T1000 (cell line): ENCODE measurements around the gene TMEM38B.
A peak's percentile ranks its signal among the peaks of the same experiment; 100 is the strongest.
"Not testable (repeated sequence)": the region's sequence is repeated elsewhere in the genome, so short reads cannot be mapped to it uniquely, and the experiment has no call there.

Experiments
- DNase-seq: peaks from one replicate; lab custom pipeline; 2025; ENCODE audit warnings: mixed read lengths; lab: John Stamatoyannopoulos, UW

The TMEM38B gene

DNA sequence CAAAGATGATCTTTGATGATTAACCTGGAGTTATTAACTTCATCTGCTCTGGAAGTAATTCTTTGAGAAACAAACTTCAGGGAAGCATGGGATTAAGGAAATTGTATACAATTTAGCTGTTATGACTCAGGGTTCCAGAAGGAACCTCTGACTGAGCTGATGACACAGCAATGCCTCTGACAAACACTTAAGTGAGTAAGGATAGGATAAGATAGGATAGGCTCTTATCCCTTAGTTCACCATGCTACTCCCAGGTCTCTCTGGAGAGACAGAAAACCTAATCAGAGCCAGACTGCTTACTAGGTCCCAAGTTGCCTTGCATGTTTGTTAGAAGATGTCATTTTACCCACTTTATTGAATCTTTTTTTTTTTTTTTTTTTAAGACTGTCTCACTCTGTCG, 12.6 kb upstream of the TMEM38B start:
- DNase-seq: no peak

DNA sequence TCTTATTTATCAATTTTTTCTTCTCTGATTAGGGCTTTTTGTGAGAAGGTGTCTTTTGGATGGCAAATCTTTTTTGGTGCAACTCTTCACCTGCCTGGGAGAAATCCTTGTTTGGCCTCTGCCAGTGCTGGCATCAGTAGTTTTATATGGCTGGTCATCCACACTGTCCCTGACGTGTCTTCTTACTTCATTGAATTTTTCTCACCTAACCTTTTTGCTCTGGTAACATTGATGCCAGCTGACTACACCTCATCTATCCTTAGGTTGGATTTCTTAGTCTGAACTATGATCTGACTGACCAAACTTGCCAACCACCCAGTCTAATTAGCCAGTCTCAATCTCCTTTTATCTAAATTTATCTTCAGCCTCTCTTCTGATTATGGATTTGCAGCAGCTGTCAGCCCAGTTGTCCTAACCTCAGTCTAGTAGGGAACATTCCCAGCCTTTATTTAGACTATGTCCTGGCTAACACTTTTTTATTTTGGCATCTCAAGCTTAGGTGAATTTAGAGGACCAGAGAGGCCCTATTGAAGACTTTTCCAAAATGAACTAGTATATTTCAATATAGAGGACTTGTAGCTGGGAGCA, 10.6 kb upstream of the TMEM38B start:
- no peak for DNase-seq

DNA sequence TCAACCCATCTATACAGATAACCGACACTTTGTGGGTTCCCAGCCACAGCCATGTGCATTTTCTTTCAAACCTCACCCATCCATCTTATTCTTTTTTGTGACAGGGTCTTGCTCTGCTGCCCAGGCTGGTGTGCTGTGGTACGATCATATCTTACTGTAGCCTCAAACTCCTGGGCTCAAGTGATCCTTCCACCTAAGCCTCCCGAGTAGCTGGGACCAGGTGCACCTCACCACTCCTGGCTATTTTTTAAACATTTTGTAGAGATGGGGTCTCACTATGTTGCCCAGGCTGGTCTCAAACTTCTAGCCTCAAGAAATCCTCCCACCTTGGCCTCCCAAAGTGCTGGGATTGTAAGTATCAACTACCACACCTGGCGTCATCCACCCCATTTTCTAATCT, 7.4 kb upstream of the TMEM38B start:
- no peak for DNase-seq

GRCh38 chr9:105690742-105691141, 3.6 kb upstream of the TMEM38B start:
- DNase-seq: no peak

DNA sequence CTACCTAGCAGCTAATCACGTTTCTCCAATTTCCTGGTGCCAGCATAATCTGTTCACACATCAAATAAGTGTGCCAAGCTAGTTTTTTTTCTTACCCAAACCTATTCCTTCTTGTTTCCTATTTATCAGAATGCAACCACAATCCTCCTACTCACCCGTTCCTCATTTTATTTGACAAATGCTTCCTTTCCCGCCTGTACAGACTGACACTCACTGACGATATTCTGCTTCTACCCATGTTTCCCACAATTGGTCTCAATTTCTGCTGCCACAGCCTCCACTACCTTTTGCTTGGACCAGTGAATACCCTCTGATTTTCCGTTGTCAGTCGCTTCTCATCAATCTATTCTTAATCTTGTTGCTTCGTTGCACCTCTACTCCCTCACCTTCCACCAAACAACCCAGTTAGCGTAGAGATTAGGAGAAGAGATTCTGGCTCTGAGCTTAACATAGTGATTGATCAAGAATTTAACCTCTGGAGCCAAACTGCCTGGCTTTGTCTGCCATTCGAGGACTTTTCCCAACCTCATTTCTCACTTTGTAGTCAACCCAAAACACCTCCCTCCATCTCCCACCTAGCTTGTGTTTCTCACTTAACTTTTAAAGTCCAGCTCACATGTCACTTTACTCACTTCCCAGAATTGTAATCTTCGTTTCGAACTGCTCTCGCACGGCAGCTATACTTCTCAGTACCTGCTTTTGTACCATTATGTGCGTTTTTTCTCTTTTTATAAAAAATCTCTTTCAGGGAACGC, 729 bp upstream of the TMEM38B start:
- DNase-seq: no peak

GRCh38 chr9:105694848-105695581, 674 bp downstream of the TMEM38B start:
- peak; percentile 60 for DNase-seq

DNA sequence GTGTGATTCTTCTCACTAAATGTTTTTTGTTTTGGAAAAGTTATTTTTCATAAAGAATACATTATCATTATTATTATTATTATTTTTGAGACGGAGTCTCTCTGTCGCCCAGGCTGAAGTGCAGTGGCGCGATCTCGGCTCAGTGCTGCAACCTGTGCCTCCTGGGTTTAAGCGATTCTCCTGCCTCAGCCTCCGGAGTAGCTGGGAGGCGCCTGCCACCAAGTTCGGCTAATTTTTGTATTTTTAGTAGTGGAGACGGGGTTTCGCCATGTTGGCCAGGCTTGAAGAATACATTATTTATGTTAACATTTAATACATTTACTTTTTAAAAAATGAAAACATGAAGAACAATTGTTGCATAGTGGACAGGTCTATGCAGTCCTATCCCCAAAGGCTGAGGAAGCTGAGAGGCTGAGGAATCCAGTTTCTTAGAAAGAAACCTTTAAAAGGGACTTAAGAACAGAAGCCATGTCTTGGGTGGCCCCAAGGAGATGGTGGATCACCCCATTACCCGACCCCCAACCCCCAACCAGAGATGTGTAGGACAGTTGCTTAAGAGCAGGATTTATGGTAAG, 2.0 kb downstream of the TMEM38B start:
- DNase-seq: no peak

GRCh38 chr9:105697871-105698270, 3.5 kb downstream of the TMEM38B start:
- no peak for DNase-seq

DNA sequence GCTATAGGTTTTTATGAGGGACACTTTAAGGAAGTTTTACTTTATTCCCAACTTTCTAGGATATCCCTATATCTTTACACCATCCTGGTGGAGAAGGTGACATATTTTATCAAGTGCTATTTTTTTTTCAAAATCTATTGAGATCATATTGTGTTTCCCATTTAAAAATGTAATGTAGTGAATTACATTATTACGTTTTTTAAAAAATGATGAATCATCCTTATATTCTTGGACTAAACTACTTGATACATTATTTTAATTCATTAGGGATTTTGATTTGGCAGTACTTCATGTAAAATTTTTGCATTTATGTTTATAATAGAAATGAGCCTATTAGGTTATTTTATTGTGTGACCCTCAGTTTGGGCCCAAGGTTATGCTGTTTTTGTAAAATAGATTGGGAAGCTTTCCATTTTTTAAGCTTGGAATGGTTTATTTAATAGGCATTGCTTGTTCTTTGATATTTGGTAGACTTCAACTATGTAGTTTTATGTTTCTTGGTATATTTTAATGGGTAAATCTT, 4.1 kb downstream of the TMEM38B start:
- no peak for DNase-seq

- no peak for DNase-seq
Observed at GRCh38 chr9:105700668-105701067, 6.3 kb downstream of the TMEM38B start.

DNA sequence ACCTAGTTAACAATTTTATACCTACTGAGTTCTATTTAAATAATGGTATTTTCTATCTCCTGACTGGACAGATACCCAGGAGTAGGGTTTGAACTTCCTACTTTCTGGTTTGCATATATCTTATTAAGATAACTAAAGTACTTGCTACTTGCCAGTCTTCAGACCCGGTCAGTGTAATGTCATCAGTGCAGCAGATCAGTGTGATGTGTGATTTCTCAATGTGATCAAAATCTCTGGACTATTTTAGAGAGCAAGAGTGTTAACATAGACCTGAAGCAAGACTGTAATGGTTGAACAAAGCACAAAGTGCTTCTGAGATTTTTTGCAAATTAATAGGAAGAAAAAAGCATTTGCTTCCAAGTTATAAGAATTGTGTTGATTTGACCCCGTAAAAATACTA, 6.8 kb downstream of the TMEM38B start:
- DNase-seq: no peak

DNA sequence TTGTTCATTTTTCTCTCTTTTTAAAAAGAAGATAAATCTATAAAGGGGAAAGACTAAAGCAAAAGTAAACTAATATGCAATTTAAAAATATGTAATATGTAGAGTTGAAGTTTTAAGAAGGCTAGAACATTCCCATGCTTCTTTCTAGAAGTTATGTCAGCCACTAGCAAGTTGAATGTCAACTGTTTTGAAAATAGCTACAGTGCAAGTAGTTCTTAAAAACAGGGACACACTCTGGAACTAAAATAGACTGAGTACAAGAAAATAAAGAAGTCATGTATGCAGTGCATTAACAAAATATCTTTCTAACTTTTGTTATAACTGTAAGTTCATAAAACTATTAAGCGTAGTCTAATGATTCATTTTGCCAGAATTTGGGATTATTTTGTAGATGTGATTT, 7.9 kb downstream of the TMEM38B start:
- no peak for DNase-seq

GRCh38 chr9:105703638-105704037, 9.3 kb downstream of the TMEM38B start:
- DNase-seq: not testable (repeated sequence)

DNA sequence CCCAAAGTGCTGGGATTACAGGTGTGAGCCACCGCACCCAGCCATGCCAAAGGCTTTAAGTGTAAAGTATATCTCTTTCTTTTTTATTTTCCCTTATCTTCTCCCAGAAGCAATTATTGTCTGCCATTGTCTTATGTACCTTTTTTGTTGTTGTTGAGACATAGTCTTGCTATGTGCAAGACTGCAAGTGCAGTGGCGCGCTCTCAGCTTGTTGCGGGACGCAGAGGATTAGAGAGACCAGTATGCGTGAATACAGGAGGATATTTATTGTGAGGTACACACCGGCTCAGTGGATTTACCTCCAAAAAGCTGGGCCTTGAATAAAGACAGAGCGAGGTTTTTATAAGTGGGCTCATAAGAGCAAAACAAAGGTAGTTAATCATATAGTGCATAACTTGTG, 11.8 kb downstream of the TMEM38B start:
- DNase-seq: no peak

DNA sequence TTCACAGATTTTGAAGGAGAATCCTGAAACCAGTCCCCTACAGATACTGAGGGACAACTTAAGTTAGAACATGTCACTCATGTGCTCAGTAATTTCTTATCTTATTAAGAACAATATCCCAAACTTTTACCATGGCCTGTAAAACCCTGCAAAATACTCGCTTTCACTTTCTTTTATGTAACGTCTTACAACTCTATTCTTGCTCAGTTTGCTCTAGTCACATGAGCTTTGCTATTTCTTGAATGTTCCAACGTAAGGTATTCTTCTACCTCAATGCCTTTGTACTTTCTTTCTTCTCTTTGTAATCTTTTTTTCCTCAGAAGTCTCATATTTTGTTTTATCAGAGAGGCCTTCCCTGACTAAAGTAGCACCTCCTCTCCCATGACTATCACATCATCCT, 14.1 kb downstream of the TMEM38B start:
- DNase-seq: no peak

DNA sequence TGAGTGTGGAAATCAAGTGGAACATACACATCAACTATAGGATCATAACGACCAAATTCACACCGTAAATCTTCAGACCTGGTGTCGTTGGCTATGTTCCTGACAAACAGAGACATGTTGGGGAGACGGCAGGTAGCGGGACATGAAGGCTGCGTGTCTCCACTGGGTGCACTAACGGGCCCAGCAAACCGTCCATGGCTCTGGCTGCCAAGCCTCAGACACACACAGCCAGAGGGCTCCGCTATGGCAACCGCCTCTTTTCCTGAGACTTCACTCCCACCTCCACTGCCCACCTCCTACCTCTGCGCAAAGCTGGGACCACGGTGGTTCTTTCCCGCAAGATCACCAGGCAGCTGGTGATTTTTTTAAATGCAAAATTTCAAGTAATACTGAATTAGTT, 16.3 kb downstream of the TMEM38B start:
- no peak for DNase-seq

- no peak for DNase-seq
Observed at GRCh38 chr9:105711867-105712266, 17.5 kb downstream of the TMEM38B start.

DNA sequence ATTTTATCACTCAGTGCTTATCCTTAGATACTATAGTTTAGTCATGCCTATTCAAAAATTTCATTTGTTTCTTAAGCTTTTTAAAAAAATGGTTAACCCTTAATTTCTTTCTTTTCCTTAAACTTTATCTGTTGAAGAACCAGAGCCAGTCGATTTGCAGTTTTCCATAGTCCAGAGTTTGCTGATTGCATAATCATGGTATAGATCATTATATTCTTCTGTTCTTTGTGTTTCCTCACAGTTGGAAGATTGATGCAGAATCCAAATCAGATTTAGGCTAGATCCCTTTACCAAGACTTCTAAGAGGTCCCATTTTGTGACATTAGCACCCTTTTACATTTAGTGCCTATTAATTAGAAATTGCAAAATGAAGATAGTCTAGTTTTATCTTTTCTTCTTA, 18.0 kb downstream of the TMEM38B start:
- DNase-seq: no peak

DNA sequence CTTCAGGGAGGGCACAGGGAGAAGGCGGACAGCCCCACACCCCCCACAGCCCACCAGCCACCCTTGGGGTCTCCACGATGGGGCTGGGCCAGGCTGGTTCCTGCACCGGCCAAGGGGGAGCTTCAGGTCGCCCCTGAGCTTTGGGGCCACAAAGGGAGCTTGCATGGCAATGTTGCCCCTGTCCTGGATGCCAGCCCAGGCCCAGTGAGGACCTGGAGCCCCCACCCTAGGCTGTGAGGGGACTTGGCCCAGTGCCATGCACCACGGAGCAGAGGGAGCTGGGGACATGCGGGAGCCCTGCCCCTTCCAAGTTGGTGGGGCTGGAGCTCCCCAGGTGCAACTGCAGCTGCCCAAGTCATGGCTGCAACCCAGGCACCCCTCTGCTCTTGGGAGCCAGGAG, 18.4 kb downstream of the TMEM38B start:
- no peak for DNase-seq

DNA sequence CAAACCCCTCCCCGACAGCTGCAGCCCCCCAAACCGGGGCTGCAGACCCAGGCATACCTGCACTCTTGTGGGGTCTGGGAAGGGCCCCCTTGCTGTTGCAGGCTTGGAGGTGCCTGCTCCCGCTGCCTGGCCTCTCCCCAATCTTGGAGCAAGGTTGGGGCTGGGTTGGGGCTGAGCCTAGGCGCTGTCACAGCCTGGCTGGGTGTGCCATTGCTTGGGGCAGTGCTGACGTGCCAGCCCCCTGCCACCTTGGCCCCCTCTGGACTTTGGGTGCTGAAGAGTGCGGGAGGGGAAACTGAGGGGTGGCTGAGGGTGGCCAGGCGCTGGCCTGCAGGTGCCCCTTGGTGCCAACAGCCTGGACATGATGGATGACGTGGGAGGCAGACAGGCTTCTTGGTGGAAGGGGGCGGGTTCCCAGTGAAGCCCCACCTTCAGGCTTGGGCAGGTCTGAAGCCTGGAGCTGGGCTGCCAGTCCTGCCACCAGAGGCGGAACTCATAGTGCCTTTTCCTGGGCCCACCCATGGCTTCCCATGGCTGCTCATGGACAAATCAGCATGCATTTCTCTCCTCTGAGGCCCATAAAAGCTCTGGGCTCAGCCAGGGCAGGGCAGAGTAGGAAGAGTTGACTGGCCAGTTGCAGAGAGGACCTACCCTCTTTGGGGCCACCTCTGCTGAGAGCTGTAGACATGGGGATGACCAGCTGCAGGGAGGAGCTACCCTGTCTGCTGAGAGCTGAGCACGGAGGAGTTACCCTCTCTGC, 19.1 kb downstream of the TMEM38B start:
- DNase-seq: no peak

GRCh38 chr9:105714020-105714331, 19.6 kb downstream of the TMEM38B start:
- no peak for DNase-seq

DNA sequence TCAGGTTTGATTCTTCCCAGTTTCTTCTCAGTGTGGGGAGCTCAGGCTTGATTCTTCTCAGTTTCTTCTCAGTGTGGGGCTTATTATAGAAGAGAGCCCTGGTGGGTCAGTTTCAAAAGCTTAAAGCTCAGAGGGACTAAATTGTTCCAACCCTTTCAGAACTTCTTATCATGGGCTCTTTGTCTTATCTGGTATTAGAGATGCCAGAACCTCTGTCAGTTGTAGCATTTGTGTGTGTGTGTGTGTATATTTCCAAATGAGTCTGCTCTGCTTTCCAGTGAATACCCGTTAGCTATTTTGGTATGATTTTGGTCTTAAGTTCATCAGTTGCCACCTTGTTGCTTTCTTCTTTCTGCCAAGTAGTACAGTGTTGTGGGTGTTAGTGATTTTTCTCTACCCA, 21.8 kb downstream of the TMEM38B start:
- DNase-seq: no peak
